CD4-positive, alpha-beta T cell treated with Interleukin-6 at 100 ng/mL for 8 hours (primary cell): ENCODE data around the gene PSORS1C1.
A peak's percentile ranks its signal among the peaks of the same experiment; 100 is the strongest.

Source experiments
- DNase-seq: peaks from one replicate; pipeline ENCODE4 v3.0.0-alpha.2; 2020; ENCODE audit warnings: mixed read lengths, low spot score

Gene PSORS1C1

DNA sequence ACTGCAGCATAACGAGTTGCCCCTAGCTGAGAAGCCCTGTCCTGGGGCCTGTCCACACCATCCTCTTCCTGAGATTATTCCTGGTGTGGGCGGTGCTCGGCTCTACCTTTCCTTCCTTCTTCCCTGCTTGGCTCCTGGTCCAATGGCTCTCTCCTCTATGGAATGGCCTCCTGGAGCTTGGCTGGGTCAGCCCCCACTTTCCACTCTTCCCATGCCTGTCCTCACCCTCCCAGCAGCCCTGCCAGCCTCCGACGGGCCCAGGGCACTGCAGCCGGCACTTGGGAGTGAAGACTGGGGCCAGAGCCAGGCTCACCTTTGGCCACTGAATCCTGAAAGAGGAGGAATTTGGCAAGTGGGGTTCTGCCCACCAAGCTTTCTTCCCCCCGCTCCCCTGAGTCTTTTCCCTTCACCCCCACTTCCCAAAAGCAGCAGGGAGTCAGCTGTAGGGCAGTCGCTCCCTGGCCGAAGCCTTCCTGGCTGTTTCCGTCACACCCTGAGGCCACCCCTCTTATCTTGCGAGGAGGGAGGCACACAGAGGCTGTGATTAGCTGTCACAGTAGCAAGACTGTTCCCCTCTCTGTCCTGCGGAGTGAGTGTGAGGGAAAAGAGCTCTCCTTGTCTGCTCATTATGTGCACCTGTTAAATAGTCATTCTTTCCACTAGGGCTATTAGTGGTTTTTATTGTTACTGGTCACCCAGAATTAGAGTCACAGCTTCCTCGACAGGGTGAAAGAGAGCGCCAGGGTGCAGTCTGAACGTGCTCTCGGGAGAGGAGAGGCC lies 12.0 kb downstream of the PSORS1C1 start:
- no peak for DNase-seq

DNA sequence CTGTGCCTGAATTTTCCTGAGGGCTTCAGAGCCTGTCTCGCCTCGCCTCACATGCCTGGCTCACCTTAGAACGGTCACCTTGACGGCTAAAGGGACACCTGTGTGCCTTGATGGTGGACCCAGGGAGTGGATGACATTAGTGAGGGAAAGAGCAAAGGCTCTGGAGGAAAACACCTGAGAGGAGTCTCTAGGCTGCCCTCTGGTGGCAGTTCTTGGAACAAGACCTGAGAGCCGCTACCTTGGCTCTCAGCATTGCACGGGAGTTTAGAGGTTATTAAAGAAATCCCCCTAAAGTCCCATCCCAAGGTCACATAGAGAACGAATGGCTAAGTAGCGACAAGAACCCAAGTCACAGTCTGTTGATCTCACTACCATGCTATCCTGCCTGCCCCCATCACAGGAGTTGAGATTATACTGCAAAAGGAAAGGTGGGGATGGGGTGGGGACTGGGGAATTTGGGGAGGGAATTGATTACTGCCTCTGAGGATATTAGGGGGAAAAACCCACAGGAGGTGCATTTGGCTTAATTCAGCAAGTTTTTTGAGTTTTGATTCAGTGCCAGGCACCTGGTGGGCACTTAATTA lies 13.6 kb downstream of the PSORS1C1 start:
- peak; percentile 71 for DNase-seq

DNA sequence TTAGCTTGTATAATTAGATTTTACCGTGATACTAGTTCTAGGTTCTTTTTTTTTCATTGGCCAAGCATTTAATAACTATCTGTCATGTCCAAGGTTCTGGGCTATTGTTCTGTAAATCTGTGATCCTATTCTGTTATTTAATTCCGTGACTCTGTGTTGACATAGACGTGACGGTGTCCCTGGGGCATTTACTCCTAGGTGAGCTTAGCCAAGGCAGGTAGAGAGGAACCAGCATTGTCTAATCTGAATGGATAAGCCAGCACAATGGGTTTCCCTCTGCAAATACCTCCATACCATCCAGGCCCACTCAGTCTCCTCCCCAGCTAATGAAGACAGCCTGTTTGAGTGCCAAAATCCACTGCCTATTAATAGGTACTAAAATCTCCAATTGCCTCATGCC lies 14.5 kb downstream of the PSORS1C1 start:
- no peak for DNase-seq

DNA sequence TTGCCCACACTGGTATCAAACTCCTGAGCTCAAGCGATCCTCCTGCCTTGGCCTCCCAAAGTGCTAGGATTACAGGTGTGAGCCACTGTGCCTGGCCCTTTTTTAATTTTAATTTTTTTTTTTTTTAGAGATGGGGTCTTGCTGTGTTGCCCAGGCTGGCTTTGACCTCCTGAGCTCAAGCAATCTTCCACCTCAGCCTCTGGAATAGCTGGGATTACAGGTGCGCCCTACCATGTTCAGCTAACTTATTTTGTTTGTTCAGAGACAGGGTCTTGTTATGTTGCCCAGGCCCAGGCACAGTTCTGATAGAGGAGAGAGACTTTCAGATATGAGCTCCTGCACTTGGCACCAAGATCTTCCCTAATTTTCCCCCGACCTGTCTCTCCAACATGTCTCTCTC lies 16.2 kb downstream of the PSORS1C1 start:
- DNase-seq, result no peak

DNA sequence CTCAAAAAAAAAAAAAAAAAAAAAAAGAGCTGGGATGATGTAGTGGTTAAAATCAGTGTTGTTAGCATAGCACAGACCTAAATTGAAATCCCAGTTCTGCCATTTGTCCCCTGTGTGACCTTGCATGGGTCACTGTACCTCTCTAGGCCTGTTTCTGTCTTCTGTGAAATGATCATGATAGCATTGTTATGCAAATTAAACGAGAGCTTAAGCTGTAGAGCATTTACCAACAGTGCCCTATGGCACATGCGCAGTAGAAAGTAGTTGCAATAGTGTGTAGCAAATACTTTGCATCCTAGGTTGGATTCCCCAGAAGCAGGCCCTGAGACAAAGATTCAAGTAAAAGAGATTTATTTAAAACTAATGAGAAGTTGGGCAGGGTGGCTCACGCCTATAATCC lies 17.0 kb downstream of the PSORS1C1 start:
- DNase-seq, result no peak

DNA sequence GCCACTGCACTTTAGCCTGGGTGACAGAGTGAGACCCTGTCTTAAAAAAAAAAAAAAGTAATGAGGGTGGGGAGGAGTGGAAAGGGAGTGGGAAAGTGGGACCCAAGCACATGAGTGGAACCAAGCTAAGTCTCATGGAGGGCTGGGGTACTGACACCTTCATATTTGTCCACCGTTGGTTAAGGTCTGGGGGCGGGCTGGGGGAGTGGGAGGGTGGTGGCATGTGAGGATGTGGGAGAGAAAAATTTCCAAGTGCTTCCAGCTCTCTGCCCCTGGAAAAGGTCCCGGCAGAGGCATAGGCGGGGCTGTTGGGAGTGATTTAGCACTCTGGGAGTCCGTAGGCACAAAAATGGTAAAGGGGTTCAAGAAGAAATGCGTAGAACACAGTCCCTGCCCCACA lies 18.2 kb downstream of the PSORS1C1 start:
- no peak for DNase-seq

DNA sequence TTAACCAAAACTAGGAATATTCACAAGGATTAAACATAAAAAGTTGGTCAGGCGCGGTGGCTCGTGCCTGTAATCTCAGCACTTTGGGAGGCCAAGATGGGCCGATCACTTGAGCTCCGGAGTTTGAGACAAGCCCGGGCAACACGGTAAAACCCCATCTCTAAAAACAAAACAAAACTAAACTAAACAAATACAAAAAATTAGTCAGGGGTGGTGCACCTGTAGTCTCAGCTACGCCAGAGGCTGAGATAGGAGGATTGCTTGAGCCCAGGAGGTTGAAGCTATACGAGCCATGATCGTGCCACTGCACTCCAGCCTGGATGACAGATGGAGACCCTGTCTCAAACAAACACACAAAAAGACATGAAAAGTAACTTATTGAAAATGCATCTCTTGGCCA lies 21.1 kb downstream of the PSORS1C1 start:
- DNase-seq, result no peak

DNA sequence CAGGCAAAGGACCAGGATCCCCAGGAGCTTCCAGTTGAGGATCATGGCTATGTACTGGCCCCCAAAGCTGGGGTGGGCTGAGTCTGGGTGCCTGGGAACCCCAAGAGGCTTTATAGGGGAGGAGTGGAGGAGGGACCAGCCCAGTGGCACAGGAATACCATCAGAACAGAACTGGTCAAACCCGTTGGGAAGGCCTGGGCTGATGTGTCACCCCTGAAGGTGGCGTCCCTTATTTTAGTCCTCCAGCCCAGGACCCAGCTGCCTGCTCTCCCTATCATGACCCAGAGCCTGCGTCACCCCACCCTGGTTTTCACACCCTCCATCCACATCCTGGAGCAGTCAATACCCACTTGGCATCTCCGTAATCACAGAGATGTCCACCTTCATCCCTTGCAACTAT lies 24.4 kb downstream of the PSORS1C1 start, which contains the start of gene PSORS1C2:
PSORS1C2 (minus strand) TSS at position 85 of the 400 bp plus-strand sequence; CDS start at position 45, 40 bp downstream.
- DNase-seq, result no peak

DNA sequence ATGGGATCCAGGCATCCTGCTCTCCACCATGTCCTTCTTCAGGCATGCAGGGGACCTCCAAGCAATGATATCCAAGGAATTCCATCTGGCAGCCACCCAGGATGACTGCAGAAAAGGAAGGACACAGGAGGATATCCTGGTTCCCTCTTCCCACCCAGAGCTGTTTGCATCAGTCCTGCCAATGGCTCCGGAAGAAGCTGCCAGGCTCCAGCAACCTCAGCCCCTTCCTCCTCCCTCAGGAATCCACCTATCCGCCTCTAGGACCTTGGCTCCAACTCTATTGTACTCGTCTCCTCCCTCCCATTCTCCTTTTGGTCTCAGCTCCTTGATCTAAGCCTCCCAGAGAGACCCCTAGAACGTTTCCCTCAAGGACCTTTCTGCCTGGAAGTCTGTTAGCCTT lies 25.0 kb downstream of the PSORS1C1 start:
- DNase-seq, result no peak

DNA sequence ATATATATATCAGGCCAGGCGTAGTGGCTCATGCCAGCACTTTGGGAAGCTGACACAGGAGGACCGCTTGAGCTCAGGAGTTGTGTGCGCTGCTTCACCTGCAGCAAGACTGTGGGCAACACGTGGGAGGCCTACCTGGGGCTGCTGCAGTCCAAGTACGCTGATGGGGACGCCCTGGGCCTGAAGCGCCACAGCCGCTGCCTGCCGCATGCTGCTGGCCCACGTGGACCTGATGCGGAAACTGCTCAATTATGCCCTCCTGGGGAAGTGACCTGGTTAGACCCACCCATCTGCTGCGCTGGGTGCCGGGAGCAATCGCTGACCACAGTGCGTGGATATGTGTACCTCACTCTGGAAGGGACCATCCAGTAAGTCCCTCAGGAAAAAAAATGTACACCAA lies 26.0 kb downstream of the PSORS1C1 start:
- no peak for DNase-seq

DNA sequence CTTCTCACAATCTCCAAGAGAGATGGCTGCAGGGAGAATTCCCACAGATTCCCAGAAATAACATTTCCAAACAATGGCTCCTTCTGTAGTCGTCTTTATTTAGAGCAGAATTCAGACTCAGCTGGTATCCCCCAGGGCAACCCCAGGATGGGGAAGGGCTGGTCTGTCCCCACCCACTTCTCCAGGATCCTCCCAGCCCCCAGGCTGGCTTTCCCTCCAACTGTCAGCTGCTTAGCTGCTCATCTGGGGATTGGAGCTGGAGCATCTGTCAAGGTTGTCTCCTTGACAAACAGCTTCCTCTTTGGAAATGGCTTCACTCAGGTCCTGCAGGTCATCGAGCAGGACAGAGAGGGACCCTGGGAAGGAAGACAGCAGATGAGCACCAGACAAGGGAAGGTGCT lies 27.8 kb downstream of the PSORS1C1 start:
- no peak for DNase-seq

DNA sequence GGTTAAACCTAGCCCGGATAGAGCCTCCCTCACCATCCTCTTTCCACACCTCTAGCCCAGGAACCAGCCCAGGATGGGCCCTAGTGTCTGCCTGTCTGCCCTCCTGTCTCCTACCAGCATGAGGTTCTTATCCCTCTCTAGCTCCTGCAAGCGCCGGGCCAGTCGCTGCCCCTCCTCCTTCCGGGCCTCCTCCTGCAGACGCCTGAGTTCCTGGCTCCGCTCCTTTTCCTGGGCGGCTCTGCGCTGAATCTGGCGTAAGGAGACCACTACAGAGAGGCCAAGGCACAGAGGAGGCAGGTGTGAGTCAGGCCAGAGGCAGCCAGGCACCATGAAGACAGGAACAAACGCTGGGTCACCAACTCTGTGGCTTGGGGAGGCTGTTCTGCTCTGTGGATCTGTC lies 28.5 kb downstream of the PSORS1C1 start:
- DNase-seq, result no peak

DNA sequence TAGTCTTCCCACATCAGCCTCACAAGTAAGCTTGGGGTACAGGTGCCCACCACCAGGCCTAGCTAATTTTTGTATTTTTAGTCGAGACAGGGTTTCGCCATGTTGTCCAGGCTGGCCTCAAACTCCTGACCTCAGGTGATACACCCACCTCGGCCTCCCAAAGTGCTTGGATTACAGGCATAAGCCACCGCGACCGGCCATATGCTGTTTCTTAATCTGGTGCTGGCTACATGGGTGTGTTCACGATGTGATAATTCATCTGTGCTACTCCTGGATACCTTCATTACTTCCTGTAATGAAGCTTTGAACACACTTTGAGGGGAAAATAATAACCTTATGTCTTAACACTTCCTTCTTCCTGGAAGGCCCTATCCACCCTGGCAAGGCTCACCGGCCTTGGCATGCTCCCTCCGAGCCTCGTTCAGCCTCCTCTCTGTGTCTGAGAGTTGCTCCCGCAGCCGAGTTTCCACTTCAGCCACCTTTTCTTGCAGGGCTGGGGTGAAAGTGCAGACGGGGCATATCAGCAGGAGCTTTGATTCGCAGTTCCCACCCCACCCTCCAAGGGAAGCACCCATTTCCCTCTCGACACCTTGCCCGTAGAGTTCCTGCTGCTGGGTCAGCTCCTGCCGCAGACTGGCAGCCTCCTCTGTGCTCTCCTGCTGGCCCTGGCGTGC lies 29.8 kb downstream of the PSORS1C1 start:
- no peak for DNase-seq

DNA sequence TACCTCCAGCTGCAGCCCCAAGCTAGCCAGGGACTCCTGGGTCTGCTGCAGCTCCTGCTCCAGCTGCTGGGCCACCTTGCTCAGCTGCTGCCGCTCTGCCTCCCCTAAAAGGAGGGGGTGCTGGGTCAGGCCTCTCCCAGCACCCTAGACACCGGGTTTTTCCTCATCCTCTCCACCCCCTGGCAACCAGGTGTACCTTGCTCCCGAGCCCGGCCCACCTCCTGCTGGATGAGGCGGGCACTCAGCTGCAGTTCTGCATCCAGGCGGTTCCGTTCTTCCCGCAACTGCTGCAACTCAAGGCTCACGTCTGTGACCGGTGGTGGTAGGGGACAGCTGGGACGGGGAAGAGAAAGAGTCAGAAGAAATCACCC lies 30.4 kb downstream of the PSORS1C1 start:
- no peak for DNase-seq

DNA sequence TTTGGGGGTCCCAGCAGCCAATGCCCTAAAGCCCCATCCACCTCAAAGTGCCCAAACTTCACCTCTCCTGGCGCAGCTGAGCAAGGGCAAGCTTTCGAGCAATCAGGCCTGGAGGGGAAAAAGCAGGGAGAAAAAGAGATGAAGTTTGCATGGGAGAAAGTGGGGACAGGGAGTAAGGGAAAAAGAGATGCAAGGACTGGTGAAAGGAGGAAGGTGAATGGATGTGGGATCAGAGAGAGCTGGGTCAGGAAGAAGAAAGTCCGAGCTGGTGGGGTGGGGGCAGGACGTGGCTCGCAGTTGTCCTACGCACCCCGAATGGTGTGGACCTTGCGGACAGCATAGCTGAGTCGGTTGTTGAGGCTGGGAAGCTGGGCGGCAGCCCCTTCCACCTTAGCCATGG lies 30.8 kb downstream of the PSORS1C1 start:
- DNase-seq, result no peak

DNA sequence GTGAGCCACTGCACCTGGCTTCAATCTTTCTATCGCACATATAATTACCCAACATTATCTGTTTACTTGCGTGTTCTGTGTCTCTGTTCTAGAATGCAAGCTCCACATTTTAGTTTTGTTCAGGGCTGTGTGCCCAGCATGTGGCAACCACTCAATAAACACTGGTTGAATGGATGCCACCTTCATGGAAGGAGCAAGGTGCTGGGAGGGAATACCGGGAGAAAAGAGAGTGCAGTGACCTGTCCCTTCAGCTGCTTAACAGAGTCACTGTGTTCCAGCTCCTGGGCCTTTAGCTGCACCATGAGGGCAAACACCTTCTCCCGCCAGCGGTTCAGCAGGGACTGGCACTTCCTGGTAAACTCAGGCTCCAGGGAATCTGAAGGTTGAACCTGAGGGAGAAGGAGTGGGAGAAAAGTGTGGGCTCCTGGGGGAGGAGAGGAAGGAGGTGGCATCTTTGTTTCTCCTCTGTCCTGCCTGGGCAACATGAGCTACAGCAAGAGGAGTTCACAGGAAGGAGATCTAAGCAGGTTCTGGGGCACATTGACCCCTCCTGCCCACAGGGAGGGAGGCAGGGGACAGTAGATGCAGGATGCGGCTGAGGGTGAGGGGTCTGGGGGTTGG lies 35.3 kb downstream of the PSORS1C1 start:
- no peak for DNase-seq

DNA sequence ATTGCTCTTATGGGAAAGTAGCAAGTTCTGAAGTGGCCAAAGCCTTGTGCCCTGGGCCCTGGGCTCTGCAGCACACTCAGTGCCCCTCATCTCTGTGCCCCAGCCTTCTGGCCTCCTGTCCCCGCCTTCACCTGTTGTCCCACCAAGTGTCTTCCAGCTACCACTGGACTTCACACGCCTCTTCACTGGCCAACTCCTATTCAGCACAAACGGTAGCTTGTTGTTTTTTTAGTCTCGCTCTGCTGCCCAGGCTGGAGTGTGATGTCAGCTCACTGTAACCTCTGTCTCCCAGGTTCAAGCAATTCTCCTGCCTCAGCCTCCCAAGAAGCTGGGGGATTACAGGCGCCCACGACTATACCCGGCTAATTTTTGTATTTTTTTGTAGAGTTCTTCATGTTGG lies 38.2 kb downstream of the PSORS1C1 start:
- no peak for DNase-seq

DNA sequence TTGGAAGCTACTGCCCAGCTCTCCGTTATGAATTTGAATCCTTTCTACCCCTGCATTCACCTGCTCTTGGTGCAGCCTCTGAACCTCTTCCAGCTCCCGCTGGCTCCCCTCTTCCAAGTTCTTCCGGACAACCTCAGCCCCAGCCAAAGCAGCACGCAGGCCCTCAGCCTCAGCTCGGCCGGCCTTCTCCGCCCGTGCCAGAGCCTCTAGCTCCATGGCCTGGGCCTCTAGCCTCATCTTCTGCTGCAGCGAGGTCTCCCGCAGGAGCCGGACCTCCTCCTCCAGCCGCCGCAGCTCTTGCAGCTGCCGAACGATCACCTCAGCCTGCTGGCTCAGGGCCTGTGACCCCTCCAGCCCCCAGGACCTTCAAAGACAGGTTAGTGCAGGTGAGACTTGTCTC lies 39.8 kb downstream of the PSORS1C1 start:
- no peak for DNase-seq

DNA sequence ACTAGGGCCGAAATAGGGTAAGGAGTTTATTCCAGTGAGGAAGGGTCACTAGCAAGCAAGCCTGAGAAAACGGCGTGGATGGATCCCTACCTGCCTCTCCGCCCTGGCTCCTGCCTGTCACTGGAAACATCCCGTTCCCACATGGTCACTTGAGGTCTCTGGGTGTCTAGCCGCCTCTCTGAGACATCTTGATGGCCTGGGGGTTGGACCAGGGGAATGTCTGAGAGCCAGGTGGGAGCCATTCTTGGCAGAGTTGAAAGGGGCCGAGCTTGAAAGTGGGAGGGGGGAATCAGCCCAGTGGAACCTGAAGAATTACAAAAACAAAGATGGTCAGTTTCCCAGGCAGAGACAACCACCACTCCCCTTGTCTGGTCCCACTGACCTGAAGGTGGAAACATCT lies 42.0 kb downstream of the PSORS1C1 start:
- DNase-seq, result no peak

DNA sequence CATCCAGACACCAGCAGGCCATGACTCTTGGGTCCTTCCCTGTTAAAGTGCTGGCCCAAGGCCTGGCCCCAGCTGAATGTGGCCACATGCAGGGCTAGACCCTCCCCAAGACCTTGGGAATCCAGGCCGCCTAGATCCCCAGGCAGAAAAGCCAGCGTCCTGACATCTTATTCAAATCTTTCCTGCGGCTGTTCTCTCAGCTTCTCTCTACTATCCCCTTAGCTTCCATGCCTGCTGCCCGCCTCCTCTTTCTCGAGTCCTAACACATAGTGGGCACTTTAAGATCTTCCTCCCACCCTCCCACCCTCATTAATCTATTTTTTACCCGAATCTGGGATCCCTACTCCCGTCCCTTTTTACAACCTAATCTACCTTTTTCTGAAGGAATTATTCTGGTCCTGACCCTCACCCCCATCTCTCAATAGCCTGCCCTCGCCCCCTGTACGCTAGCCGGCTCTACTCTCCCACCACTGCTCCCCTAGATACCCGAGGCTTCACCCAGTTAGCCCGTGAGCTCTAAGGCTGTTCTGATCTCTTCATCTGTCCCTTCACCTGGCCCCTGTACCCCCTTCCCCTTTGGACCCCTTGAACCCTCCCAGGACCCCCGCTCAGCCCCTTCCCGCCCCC lies 43.0 kb downstream of the PSORS1C1 start, which contains the start of gene CCHCR1:
CCHCR1 (minus strand) TSS at position 290 of the 627 bp plus-strand sequence; CDS start at position 88, 202 bp downstream.
- no peak for DNase-seq

DNA sequence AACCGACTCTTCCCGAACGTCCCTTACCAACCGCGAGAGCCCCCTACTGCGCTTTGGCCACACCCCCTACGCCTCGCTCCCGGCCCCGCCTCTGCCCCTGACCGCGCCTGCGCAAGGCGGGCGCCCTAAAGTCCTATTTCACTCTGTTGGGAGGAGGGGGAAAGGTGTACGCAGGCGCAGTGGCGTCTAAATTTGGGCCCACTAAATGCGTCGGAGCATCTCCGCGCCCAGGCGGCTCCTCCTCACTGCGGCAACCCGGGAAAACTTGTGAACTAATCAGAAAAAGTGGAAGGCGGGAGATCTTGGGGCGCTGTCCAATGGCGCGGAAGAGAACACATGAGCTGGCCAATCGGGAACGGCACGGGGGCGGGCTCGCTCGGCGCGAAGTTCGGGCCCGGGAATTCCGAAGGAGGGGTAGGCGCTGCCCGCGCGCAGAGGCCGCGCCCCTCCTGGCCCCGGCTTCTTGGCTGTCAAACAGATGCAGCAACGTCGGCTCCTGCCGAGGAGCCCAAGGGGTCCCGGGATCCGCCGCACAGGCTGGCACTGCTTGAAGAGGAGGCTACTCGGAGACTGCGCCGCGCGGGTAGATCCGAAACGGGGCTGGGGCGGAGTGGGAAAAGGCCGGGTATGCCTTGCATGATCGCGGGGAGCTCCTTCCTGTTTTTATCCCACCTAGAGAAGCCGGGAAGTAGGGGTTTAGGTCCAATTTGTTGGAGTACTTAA lies 43.7 kb downstream of the PSORS1C1 start, which contains the start of gene TCF19:
TCF19 (plus strand) TSS at position 450 of the 723 bp plus-strand sequence. CDS start 881 bp downstream, outside the sequence.
- DNase-seq, result peak; percentile 99
